Neural cell (in vitro differentiated cells): Measurements from ENCODE around the gene GFRA1. TPM values are rescaled to one million over a fixed set of nuclear protein-coding genes. Genes with fewer than 3 reads are reported as not detected.

Source experiments
- H2AFZ ChIP-seq: fragments of 200-600, 300-800 bp; sonication (generic), shearing (Covaris generic); 2 replicates; pipeline ENCODE4 v1.6.0; 2014; ENCODE audit warnings: low read depth, mild to moderate bottlenecking, antibody characterized with exemption, low read length, moderate library complexity
- H3F3A ChIP-seq: fragments of 200-600 bp; shearing (Covaris generic); 2 replicates; pipeline ENCODE4 v1.6.1; 2016; ENCODE audit warnings: mild to moderate bottlenecking, moderate library complexity, mixed read lengths, antibody characterized with exemption, low read length; ENCODE audit not compliant: insufficient read depth, poor library complexity, severe bottlenecking
- H3K27ac ChIP-seq: fragments of 200-600, 300-800 bp; sonication (generic), shearing (Covaris generic); 2 replicates; pipeline ENCODE4 v1.5.1; 2014; ENCODE audit warnings: mild to moderate bottlenecking, low read length, moderate library complexity
- H3K27me3 ChIP-seq: fragments of 300-800, 200-600 bp; sonication (generic), shearing (Covaris generic); 2 replicates; pipeline ENCODE4 v1.6.0; 2014; ENCODE audit warnings: mild to moderate bottlenecking, low read depth, low read length, moderate library complexity; ENCODE audit not compliant: insufficient read depth
- H3K36me3 ChIP-seq: fragments of 300-800, 200-600 bp; sonication (generic), shearing (Covaris generic); 2 replicates; pipeline ENCODE4 v1.5.1; 2014; ENCODE audit warnings: mild to moderate bottlenecking, antibody characterized with exemption, low read length, moderate library complexity; ENCODE audit not compliant: insufficient read depth
- H3K4me2 ChIP-seq: fragments of 300-800, 200-600 bp; sonication (generic), shearing (Covaris generic); 2 replicates; pipeline ENCODE4 v1.6.0; 2014; ENCODE audit warnings: mild to moderate bottlenecking, low read length
- H3K4me3 ChIP-seq: fragments of 300-800, 200-600 bp; sonication (generic), shearing (Covaris generic); 2 replicates; pipeline ENCODE4 v1.5.1; 2014; ENCODE audit warnings: mild to moderate bottlenecking, low read length, moderate library complexity
- H3K79me2 ChIP-seq: fragments of 200-600 bp; shearing (Covaris generic); replicated peaks from 2 replicates; pipeline ENCODE4 v1.6.0; 2014; ENCODE audit warnings: mild to moderate bottlenecking, low read length, moderate library complexity; ENCODE audit not compliant: insufficient read depth
- H3K9ac ChIP-seq: fragments of 300-800, 200-600 bp; sonication (generic), shearing (Covaris generic); 2 replicates; pipeline ENCODE4 v1.6.1; 2016; ENCODE audit warnings: mild to moderate bottlenecking, low read length, mixed read lengths
- H3K9me2 ChIP-seq: fragments of 200-600 bp; shearing (Covaris generic); 2 replicates; pipeline ENCODE4 v1.6.1; 2016; ENCODE audit warnings: mild to moderate bottlenecking, low read length, mixed read lengths; ENCODE audit not compliant: insufficient read depth
- H3K9me3 ChIP-seq: fragments of 200-600, 300-800 bp; sonication (generic), shearing (Covaris generic); 2 replicates; pipeline ENCODE4 v1.6.1; 2016; ENCODE audit warnings: mild to moderate bottlenecking, mixed run types, low read length, moderate library complexity, mixed read lengths
- H4K20me1 ChIP-seq: fragments of 200-600 bp; shearing (Covaris generic); 2 replicates; pipeline ENCODE4 v1.6.1; 2016; ENCODE audit warnings: mild to moderate bottlenecking, mixed run types; ENCODE audit not compliant: insufficient read depth
- CTCF ChIP-seq: fragments of 450-650 bp; IDR thresholded peaks from 2 replicates; pipeline ENCODE4 v1.5.1; 2014; ENCODE audit warnings: antibody characterized with exemption, mild to moderate bottlenecking, moderate library complexity; ENCODE audit not compliant: poor library complexity, severe bottlenecking
- EP300 ChIP-seq: fragments of 450-650 bp; conservative IDR thresholded peaks from 2 replicates; pipeline ENCODE4 v1.6.1; 2014; ENCODE audit warnings: antibody characterized with exemption, mild to moderate bottlenecking, moderate library complexity; ENCODE audit not compliant: poor library complexity, severe bottlenecking
- EZH2 ChIP-seq: fragments of 200-600, 300-800 bp; shearing (Covaris generic), sonication (generic); IDR thresholded peaks from 2 replicates; pipeline ENCODE4 v1.6.1; 2014; ENCODE audit warnings: antibody characterized with exemption, low read length, borderline replicate concordance, mild to moderate bottlenecking; ENCODE audit not compliant: insufficient read depth, poor library complexity, severe bottlenecking
- MXI1 ChIP-seq: fragments of 450-650 bp; conservative IDR thresholded peaks from 2 replicates; pipeline ENCODE4 v1.6.1; 2014; ENCODE audit warnings: antibody characterized with exemption, mild to moderate bottlenecking; ENCODE audit not compliant: poor library complexity, severe bottlenecking
- POLR2AphosphoS5 ChIP-seq: IDR thresholded peaks from 2 replicates; pipeline ENCODE4 v1.6.1; 2012
- RAD21 ChIP-seq: fragments of 450-650 bp; conservative IDR thresholded peaks from 2 replicates; pipeline ENCODE4 v1.6.1; 2014; ENCODE audit warnings: antibody characterized with exemption, mild to moderate bottlenecking, moderate library complexity
- SMC3 ChIP-seq: fragments of 450-650 bp; conservative IDR thresholded peaks from 2 replicates; pipeline ENCODE4 v1.6.1; 2014; ENCODE audit warnings: antibody characterized with exemption, mild to moderate bottlenecking, moderate library complexity; ENCODE audit not compliant: poor library complexity
- TAF1 ChIP-seq: IDR thresholded peaks from 2 replicates; pipeline ENCODE4 v1.6.1; 2012; ENCODE audit warnings: low read depth
- polyA plus RNA-seq: library from polyadenylated mRNA; depleted of rRNA; stranded (reverse); fragments of >200 nt; gene quantifications from 2 replicates; pipeline ENCODE4 v1.2.3, GENCODE V29; 2014
- TF ChIP-seq, protein P1 (sequence below): IDR thresholded peaks from 2 replicates; pipeline ENCODE4 v1.6.1; 2012; ENCODE audit warnings: borderline replicate concordance

Gene GFRA1
- polyA plus RNA-seq, 1 donor from 2014 or later, result 2.3 TPM

DNA sequence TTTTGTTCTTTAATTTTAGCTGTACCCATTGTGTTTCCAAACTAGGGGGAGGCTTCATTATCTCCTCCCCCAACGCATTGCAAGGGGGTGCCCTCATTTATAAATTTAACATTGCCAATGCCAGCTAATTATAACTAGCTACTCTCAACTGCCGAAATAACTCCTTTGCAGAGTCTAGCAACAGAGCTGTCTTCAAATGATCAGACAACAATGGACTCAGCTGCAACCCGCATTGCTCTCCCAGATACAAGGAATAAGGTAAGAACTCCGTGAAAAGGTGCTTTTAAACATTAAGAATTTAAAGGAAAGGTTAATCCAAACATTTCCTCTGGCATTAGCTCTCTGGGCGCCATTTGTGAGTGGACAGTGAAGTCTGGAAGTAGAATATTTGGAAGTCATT is 116.2 kb downstream of the GFRA1 start:
- no peak overlapping the region for H3K4me2 ChIP-seq
- H3K27ac ChIP-seq, result no peak overlapping the region
- H3K9me2 ChIP-seq, result no peaks in the 10 kb centered on the region
- no peaks in the 10 kb centered on the region for H3K79me2 ChIP-seq
- H3K4me3 ChIP-seq, result no peak overlapping the region
- no peaks in the 10 kb centered on the region for H3K36me3 ChIP-seq
- no peaks in the 10 kb centered on the region for H3F3A ChIP-seq
- no peaks in the 10 kb centered on the region for H4K20me1 ChIP-seq
- H2AFZ ChIP-seq, result no peak overlapping the region
- TF ChIP-seq SMC3, result no peak
- no peaks in the 10 kb centered on the region for H3K9me3 ChIP-seq
- H3K9ac ChIP-seq, result no peak overlapping the region
- no peaks in the 10 kb centered on the region for H3K27me3 ChIP-seq

- Histone ChIP-seq H3K27me3 (no peaks in the 10 kb centered on the region), H3K27ac (no peak overlapping the region)
- TF ChIP-seq EP300 (no peak), RAD21 (no peak), TAF1 (no peak), POLR2AphosphoS5 (no peak), CTCF (no peak), SMC3 (no peak), MXI1 (no peak), EZH2 (no peak)
- TF ChIP-seq, protein P1, sequence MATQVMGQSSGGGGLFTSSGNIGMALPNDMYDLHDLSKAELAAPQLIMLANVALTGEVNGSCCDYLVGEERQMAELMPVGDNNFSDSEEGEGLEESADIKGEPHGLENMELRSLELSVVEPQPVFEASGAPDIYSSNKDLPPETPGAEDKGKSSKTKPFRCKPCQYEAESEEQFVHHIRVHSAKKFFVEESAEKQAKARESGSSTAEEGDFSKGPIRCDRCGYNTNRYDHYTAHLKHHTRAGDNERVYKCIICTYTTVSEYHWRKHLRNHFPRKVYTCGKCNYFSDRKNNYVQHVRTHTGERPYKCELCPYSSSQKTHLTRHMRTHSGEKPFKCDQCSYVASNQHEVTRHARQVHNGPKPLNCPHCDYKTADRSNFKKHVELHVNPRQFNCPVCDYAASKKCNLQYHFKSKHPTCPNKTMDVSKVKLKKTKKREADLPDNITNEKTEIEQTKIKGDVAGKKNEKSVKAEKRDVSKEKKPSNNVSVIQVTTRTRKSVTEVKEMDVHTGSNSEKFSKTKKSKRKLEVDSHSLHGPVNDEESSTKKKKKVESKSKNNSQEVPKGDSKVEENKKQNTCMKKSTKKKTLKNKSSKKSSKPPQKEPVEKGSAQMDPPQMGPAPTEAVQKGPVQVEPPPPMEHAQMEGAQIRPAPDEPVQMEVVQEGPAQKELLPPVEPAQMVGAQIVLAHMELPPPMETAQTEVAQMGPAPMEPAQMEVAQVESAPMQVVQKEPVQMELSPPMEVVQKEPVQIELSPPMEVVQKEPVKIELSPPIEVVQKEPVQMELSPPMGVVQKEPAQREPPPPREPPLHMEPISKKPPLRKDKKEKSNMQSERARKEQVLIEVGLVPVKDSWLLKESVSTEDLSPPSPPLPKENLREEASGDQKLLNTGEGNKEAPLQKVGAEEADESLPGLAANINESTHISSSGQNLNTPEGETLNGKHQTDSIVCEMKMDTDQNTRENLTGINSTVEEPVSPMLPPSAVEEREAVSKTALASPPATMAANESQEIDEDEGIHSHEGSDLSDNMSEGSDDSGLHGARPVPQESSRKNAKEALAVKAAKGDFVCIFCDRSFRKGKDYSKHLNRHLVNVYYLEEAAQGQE, result no peak
Measured at GRCh38 chr10:116155191-116155590, 117.8 kb downstream of the GFRA1 start.

DNA sequence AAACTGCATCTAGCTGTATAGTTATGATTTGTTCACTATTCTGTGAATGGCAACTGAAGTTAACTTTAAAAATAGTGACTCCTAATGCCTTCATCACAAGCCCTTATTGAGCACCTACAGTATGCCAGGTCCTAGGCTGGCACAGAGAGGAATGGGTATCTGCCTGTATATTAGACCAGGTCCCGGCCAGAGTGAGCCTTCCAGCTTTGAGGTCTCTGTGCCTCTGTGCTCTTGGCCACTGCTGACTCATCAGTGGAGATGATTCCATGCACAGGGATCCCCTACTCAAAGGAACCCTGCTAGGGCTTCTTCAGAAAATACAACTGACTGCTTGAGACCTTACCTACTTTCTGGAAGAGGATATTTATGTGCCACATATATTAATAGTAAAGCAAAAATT is 118.4 kb downstream of the GFRA1 start:
- no peaks in the 10 kb centered on the region for H3F3A ChIP-seq
- no peaks in the 10 kb centered on the region for H3K9me2 ChIP-seq
- H3K9ac ChIP-seq, result no peak overlapping the region
- TF ChIP-seq EP300 (no peak), POLR2AphosphoS5 (no peak), RAD21 (no peak), TAF1 (no peak), CTCF (no peak)
- no peak overlapping the region for H3K4me3 ChIP-seq
- H4K20me1 ChIP-seq, result no peaks in the 10 kb centered on the region
- H3K36me3 ChIP-seq, result no peaks in the 10 kb centered on the region
- H3K27me3 ChIP-seq, result no peaks in the 10 kb centered on the region
- no peak overlapping the region for H2AFZ ChIP-seq
- no peak overlapping the region for H3K4me2 ChIP-seq
- no peaks in the 10 kb centered on the region for H3K9me3 ChIP-seq
- H3K79me2 ChIP-seq, result no peaks in the 10 kb centered on the region
- no peak overlapping the region for H3K27ac ChIP-seq

More at GRCh38 chr10:116155191-116155590, 117.8 kb downstream of the GFRA1 start:
- H3K79me2 ChIP-seq, result no peaks in the 10 kb centered on the region
- H3K9me3 ChIP-seq, result no peaks in the 10 kb centered on the region
- H3K9me2 ChIP-seq, result no peaks in the 10 kb centered on the region
- H3K4me3 ChIP-seq, result no peak overlapping the region
- H2AFZ ChIP-seq, result no peak overlapping the region
- no peaks in the 10 kb centered on the region for H3F3A ChIP-seq
- no peak overlapping the region for H3K4me2 ChIP-seq
- H3K9ac ChIP-seq, result no peak overlapping the region
- H4K20me1 ChIP-seq, result no peaks in the 10 kb centered on the region
- H3K36me3 ChIP-seq, result no peaks in the 10 kb centered on the region
